Measurements from ENCODE around the gene VDAC2.
"Not testable (repeated sequence)": the region's sequence is repeated elsewhere in the genome, so short reads cannot be mapped to it uniquely, and the experiment has no call there.

The VDAC2 gene, protein sequence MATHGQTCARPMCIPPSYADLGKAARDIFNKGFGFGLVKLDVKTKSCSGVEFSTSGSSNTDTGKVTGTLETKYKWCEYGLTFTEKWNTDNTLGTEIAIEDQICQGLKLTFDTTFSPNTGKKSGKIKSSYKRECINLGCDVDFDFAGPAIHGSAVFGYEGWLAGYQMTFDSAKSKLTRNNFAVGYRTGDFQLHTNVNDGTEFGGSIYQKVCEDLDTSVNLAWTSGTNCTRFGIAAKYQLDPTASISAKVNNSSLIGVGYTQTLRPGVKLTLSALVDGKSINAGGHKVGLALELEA

GRCh38 chr10:75210282-75211006 is at the start of gene VDAC2:
Gene VDAC2, plus strand, starts transcription at chr10:75210796. Its CDS starts 363 bp downstream, at chr10:75211159.
- DNase-seq, result peak; percentile 95 to 97

DNA sequence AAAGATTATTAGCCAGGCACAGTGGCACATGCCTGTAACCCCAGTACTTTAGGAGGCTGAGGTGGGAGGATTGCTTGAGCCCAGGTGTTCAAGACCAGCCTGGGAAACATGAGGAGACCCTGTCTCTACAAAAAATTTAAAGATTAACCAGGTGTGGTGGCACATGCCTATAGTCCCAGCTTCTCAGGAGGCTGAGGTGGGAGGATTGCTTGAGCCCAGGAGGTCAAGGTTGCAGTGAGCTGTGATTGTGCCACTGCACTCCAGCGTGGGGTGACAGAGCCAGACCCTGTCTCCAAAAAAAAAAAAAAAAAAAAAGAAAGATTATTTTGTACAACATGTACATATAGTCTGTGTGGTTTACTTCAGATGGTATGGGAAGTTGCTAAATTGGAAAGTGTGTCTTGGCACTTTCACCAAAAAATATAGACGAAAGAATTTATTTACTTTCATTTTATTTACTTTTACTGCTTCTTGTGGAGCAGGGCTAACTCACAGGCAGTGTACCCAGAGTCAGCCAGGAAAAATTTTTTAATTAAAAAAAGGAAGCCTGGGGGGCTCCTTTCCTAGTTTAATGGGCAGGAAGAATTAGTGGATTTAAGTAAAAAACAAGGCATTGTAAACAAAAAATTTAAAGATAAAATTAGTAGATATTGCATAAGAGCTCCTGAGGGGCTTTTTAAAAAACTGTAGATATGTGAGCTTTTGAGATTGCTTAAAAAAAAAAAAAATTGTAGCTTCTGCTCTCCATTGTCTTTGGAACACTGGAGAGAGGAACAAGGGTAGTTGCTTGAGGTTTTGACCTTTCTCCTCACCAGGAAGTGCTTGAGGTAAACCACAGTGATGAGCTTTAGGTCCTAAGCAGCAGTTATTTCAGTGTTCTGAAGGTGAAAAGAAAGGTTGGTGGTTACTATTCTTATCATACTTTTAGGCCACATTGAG is 44.6 kb upstream of the VDAC2 start:
- DNase-seq, result peak; percentile 83 to 84

- no peak for DNase-seq
These were observed 44.0 kb upstream of the VDAC2 start for GRCh38 chr10:75166623-75166972.

DNA sequence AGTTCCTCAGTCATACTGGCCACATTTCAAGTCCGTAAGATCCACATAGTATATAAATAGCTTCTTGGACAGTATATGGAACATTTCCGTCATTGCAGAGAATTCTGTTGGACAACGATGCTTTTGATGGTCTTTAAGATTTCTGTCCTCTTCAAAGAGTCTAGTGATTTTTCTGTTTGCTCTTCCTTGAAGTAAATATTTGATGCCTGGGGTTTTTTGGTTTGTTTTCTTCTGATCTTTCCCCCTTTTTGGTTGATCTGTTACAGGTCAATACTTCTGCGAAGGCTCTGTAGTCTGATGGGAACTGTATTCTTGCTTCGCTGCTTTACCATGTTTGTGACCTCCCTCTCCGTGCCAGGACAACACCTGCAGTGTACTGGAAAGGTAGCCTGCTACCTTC is 42.3 kb upstream of the VDAC2 start:
- DNase-seq, result no peak

DNA sequence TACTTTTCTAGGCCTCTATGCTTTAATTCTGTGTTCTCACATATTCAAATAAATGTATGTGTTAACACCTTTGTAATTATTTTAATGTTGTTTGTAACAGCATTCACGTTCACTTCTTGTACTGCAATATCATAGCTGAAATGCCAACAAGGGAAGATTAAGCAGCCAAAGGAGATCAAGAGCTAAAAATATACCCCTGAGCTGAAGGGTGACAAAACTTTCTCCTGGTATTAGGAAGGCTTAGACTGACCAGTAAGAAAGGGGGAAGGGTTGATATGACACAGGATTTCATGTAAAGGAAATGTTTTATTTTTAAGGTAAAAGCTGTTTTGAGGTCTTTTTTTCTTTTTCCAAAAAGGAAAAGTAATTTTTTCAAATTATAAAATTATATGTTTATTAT is 40.4 kb upstream of the VDAC2 start:
- no peak for DNase-seq

- no peak for DNase-seq
These were observed 35.5 kb upstream of the VDAC2 start for GRCh38 chr10:75175046-75175445.

- no peak for DNase-seq
These were observed 34.5 kb upstream of the VDAC2 start for GRCh38 chr10:75176046-75176445.

DNA sequence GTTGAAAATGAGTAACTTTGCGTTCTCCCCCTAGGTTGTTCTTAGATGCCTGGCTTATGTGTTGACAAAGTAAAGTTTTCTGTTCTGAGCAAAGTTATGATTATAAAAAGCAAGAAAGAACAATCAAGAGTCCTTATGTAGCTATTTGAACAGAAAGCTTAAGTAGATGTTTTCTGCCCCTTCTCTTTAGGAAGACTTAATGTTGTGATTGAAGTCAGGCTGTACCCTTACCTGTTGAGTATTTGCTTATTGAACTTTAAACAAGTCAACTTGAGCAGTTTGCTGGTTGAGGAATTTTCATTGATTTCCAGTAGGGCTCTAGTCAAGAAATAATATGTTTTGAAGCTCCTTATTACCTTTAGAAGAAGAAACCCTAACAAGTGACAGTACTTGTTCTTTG is 33.9 kb upstream of the VDAC2 start:
- no peak for DNase-seq

DNA sequence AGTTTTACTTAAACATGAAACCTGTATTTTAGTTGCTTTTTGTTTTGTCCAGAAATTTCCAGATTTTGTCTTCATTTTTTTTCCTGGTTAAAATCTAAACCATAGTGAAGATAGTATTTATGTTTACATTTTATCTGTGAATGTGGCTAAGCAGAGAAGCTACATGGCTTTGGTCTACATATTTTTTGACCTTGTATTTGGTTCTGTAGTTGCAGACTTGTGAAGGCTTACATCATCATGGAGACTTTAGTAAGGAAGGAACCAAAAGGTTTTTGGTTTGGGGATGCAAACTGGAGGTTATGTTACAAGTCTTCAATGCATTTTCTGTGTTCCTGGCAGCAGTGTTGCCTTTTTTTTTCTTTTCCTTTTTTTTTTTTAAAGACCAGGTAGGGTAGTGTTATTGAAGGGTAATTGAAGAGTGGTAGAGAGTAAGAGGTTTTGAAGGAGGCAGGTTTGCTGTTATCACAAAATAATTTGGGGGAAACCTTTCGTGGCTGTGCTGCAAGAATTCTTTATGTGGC is 30.9 kb upstream of the VDAC2 start:
- DNase-seq, result no peak

DNA sequence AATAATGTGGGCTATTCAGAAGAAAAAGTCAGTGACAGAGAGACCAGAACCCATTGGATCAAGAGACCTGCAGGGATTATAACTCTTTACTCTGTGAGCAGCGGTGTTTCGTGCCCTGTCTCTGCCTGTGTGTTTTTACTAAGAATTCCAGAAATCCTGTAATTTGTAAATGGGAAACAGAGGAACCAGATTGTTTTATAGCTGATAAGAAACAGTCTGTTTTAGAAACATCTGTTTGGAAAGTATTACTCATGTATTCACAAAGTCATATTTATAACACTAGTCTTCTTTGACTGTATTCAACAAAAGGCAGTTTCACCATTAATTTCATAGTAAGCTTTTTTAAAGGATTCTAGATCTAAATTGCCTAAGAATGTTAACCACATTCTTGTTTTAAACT is 30.0 kb upstream of the VDAC2 start:
- no peak for DNase-seq

DNA sequence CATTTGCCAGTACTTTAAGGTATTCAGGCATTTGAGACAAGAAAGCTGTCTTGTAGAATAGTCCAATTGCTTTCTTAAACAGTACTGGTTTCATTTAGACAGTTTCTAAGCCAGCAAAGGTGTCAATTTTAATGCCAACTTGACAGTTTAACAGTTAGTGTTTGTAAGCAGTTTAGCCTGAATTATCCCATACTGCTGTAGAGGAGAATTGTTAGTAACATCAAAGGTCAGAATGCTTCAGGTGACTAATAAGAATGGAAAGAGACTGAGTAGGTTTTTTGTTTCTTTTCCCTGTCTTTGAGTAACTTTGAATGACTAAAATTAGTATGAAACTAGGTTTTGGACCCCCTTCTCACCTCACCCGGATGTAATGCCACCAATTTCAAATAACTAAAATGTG is 29.5 kb upstream of the VDAC2 start:
- no peak for DNase-seq

- no peak for DNase-seq
These were observed 24.3 kb upstream of the VDAC2 start for GRCh38 chr10:75186310-75186709.

GRCh38 chr10:75187961-75188426 is 22.6 kb upstream of the VDAC2 start:
- DNase-seq, result peak; percentile 73 to 80

GRCh38 chr10:75188522-75188921 is 22.1 kb upstream of the VDAC2 start:
- DNase-seq, result not testable (repeated sequence)

GRCh38 chr10:75189266-75190096 is 21.1 kb upstream of the VDAC2 start:
- no peak for DNase-seq

GRCh38 chr10:75191821-75192568 is 18.6 kb upstream of the VDAC2 start:
- no peak for DNase-seq

DNA sequence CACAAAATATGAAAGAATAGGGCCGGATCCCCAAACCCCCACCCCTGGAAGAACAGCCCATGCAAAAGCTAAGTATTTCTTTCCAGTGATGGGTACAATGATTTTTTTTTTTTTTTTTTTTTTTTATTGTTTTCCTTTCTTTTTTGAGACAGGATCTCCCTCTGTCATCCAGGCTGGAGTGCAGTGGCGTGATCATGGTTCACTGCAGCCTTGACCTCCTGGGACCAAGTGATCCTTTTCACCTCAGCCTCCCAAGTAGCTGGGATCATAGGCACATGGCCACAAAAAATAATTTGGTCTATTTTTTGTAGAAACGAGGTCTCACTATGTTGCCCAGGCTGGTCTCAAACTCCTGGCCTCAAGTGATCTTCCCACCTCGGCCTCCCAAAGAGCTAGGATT is 16.0 kb upstream of the VDAC2 start:
- not testable (repeated sequence) for DNase-seq

GRCh38 chr10:75195035-75195763 is 15.4 kb upstream of the VDAC2 start:
- DNase-seq, result no peak

DNA sequence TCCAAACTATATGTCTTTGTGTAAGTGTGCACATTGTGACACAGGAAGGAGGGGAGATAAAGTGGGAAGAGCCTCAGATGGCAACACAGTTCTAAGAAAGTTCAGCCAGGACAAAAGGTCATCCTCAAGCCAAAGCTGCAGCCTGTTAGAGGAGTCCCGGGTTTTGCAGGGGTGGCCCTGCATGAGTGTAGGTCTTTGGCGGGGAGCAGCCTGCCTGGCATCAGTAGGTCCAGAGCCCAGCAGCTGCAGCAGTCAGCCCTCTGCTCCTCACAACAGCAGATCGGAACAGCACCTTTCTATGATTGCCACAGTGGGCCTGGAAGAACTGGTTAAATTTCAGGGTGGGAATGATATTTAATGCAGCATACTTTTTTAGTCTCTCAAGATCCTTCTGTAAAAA is 13.5 kb upstream of the VDAC2 start:
- DNase-seq, result no peak

DNA sequence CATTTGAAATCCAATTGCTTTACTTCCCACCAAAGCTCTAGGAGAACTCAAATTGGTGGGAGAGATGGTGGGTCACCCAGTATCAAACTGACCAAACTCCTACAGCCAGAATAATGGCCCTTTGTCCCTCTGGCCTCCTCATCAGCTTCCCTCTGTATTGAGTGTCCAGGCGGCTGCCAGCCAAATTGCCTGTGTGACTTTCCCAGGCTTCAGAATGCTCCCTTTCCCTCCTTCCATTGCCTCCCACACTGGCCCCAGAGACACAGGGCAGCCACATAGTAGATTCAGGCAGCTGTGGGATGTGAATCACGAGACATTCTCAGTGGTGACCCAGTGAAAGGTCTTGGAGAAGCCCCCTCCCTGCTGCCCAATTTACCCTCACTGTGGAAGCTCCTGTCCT is 12.7 kb upstream of the VDAC2 start:
- no peak for DNase-seq

- not testable (repeated sequence) for DNase-seq
These were observed 10.6 kb upstream of the VDAC2 start for GRCh38 chr10:75199949-75200348.
